ENCODE measurements around the gene DDX25. TPM values are rescaled to one million over a fixed set of nuclear protein-coding genes. Genes with fewer than 3 reads are reported as not detected.
A peak's percentile ranks its signal among the peaks of the same experiment; 100 is the strongest.

DDX25 gene
- total and polyA plus RNA-seq, 2 experiments from 2014 or later: 0.80 to 0.87 TPM

- Histone ChIP-seq H3K9me3 (ENCODE audit: low read depth) (no peaks in the 10 kb centered on the region), H3K4me3 (peak within 1 kb of the TSS; percentile 89), H3K27me3 (no peaks in the 10 kb centered on the region), H3K9me2 (replicated peaks; ENCODE audit: insufficient read depth) (no peaks in the 10 kb centered on the region), H4K20me1 (ENCODE audit: insufficient read depth, poor library complexity, severe bottlenecking) (no peaks in the 10 kb centered on the region), H3K27ac (peak within 1 kb of the TSS; percentile 89), H2AFZ (peak within 1 kb of the TSS; percentile 95), H3K4me2 (peak within 1 kb of the TSS; percentile 71), H3K36me3 (replicated peaks; ENCODE audit: insufficient read depth, low read depth) (no peaks in the 10 kb centered on the region), H3K79me2 (peaks cover 26% of the 10 kb centered on the region), H3K4me1 (ENCODE audit: insufficient read depth) (peaks cover 3% of the 10 kb centered on the region)
- TF ChIP-seq EZH2 (IDR thresholded peaks at IDR 0.05; ENCODE audit: borderline replicate concordance) (no peak), CTCF (IDR thresholded peaks at IDR 0.05; ENCODE audit: poor library complexity) (peak; percentile 25), EZH2phosphoT487 (IDR thresholded peaks at IDR 0.05; ENCODE audit: low read depth, severe bottlenecking, unreplicated experiment) (no peak)
- peak; percentile 94 for DNase-seq (ENCODE audit: low spot score)
- whole genome bisulfite sequencing (ENCODE audit: low lambda C conversion rate, missing lambda C conversion rate): 4% methylated on average over 83 of the region's 91 CpGs
These were observed 16.7 kb upstream of the DDX25 start, which contains the start of gene HYLS1 for GRCh38 chr11:125887373-125888324. Gene HYLS1 (plus strand): TSS chr11:125887668. CDS start chr11:125899369, 11,701 bp downstream.

- Histone ChIP-seq H3K4me1 (ENCODE audit: insufficient read depth) (peaks cover 13% of the 10 kb centered on the region), H3K27ac (no peak overlapping the region), H3K4me2 (peak overlapping the region; percentile 7), H3K9me3 (ENCODE audit: low read depth) (no peaks in the 10 kb centered on the region), H3K27me3 (no peaks in the 10 kb centered on the region), H3K9me2 (replicated peaks; ENCODE audit: insufficient read depth) (no peaks in the 10 kb centered on the region), H3K79me2 (peaks cover 44% of the 10 kb centered on the region), H2AFZ (no peak overlapping the region), H3K4me3 (no peak overlapping the region), H3K36me3 (replicated peaks; ENCODE audit: insufficient read depth, low read depth) (no peaks in the 10 kb centered on the region), H4K20me1 (ENCODE audit: insufficient read depth, poor library complexity, severe bottlenecking) (no peaks in the 10 kb centered on the region)
- 68% methylated on average over 3 of the region's 3 CpGs for WGBS (ENCODE audit: low lambda C conversion rate, missing lambda C conversion rate)
- TF ChIP-seq EZH2phosphoT487 (IDR thresholded peaks at IDR 0.05; ENCODE audit: low read depth, severe bottlenecking, unreplicated experiment): no peak
- TF ChIP-seq CTCF (IDR thresholded peaks at IDR 0.05; ENCODE audit: poor library complexity): no peak
- TF ChIP-seq EZH2 (IDR thresholded peaks at IDR 0.05; ENCODE audit: borderline replicate concordance): no peak
- no peak for DNase-seq (ENCODE audit: low spot score)
These were observed 13.7 kb upstream of the DDX25 start for GRCh38 chr11:125890447-125891100.

GRCh38 chr11:125892071-125892470 is 12.2 kb upstream of the DDX25 start:
- H3K36me3 ChIP-seq (replicated peaks; ENCODE audit: insufficient read depth, low read depth): no peaks in the 10 kb centered on the region
- peaks cover 57% of the 10 kb centered on the region for H3K79me2 ChIP-seq
- no peak for DNase-seq (ENCODE audit: low spot score)
- H3K4me1 ChIP-seq (ENCODE audit: insufficient read depth): peaks cover 13% of the 10 kb centered on the region
- H3K27ac ChIP-seq: peak overlapping the region; percentile 18
- H3K9me2 ChIP-seq (replicated peaks; ENCODE audit: insufficient read depth): no peaks in the 10 kb centered on the region
- H3K27me3 ChIP-seq: no peaks in the 10 kb centered on the region
- TF ChIP-seq EZH2 (IDR thresholded peaks at IDR 0.05; ENCODE audit: borderline replicate concordance) (no peak), EZH2phosphoT487 (IDR thresholded peaks at IDR 0.05; ENCODE audit: low read depth, severe bottlenecking, unreplicated experiment) (no peak), CTCF (IDR thresholded peaks at IDR 0.05; ENCODE audit: poor library complexity) (no peak)
- no peaks in the 10 kb centered on the region for H3K9me3 ChIP-seq (ENCODE audit: low read depth)
- H3K4me2 ChIP-seq: no peak overlapping the region
- H3K4me3 ChIP-seq: no peak overlapping the region
- H4K20me1 ChIP-seq (ENCODE audit: insufficient read depth, poor library complexity, severe bottlenecking): no peaks in the 10 kb centered on the region
- no peak overlapping the region for H2AFZ ChIP-seq

Measured in hepatocyte (in vitro differentiated cells).